ENCODE measurements around the gene PHACTR2.

The PHACTR2 gene

GRCh38 chr6:143752459-143752858, 74.7 kb downstream of the PHACTR2 start:
- in situ Hi-C loops (cut with HindIII; ENCODE audit: low sequenced_read_pairs) = no loop called here
- H3K4me3 ChIP-seq (ENCODE audit: low read depth, low read length) = no peak overlapping the region
- DNase-seq (ENCODE audit: low read depth, low spot score) = no peak
- no peak for TF ChIP-seq CTCF (IDR thresholded peaks at IDR 0.05; ENCODE audit: low read depth, low read length)

DNA sequence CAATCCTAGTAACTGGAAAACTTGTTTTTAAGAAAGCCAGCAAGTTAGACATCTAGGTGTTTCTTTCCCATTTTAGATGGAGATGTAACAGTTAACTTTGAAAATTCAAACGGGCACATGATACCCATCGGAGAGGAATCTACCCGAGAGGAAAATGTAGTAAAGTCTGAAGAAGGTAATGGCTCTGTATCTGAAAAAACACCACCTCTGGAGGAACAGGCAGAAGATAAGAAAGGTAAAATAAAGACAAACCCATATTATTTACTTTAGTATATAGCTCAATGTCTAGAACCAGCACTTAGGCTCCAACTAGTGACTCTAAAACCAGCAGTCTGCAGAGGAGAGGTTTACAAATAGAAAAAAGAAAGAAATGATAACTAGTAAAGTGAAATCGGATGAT, 75.9 kb downstream of the PHACTR2 start:
- no peak for DNase-seq (ENCODE audit: low read depth, low spot score)
- in situ Hi-C loops (cut with HindIII; ENCODE audit: low sequenced_read_pairs) = no loop called here
- H3K4me3 ChIP-seq (ENCODE audit: low read depth, low read length) = no peak overlapping the region

GRCh38 chr6:143754204-143754603, 76.4 kb downstream of the PHACTR2 start:
- no peak overlapping the region for H3K4me3 ChIP-seq (ENCODE audit: low read depth, low read length)
- in situ Hi-C loops (cut with HindIII; ENCODE audit: low sequenced_read_pairs) = no loop called here
- TF ChIP-seq CTCF (IDR thresholded peaks at IDR 0.05; ENCODE audit: low read depth, low read length) = no peak
- no peak for DNase-seq (ENCODE audit: low read depth, low spot score)

More for the DNA sequence above, 75.9 kb downstream of the PHACTR2 start:
- no peak for TF ChIP-seq CTCF (IDR thresholded peaks at IDR 0.05; ENCODE audit: low read depth, low read length)

- TF ChIP-seq CTCF (IDR thresholded peaks at IDR 0.05; ENCODE audit: low read depth, low read length) = no peak
- DNase-seq (ENCODE audit: low read depth, low spot score) = peak; percentile 40
- H3K4me3 ChIP-seq (ENCODE audit: low read depth, low read length) = no peak overlapping the region
- in situ Hi-C loops (cut with HindIII; ENCODE audit: low sequenced_read_pairs) = no loop called here
Measured at GRCh38 chr6:143755301-143755744, 77.6 kb downstream of the PHACTR2 start.

GRCh38 chr6:143757346-143757832, 79.6 kb downstream of the PHACTR2 start:
- no peak for DNase-seq (ENCODE audit: low read depth, low spot score)
- H3K4me3 ChIP-seq (ENCODE audit: low read depth, low read length) = no peak overlapping the region
- TF ChIP-seq CTCF (IDR thresholded peaks at IDR 0.05; ENCODE audit: low read depth, low read length) = no peak
- in situ Hi-C loops (cut with HindIII; ENCODE audit: low sequenced_read_pairs) = no loop called here

DNA sequence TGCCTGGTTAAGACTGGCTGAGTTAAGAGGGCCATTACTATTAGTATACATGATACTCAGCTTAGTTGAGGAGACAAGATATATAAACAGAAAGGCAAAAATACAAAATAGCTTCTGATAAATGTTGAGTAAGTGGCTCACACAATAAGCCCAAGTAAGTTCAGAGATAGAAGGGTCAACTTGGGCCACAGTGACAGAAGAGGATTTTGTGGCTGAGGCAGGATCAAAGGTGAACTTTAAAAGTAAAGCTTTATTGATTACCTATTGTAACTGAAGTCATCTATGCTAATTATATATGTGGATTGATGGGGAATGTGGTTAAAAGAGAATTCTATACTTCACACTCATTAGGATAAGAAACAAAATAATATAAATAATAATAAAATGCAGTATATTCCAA, 80.8 kb downstream of the PHACTR2 start:
- no peak overlapping the region for H3K4me3 ChIP-seq (ENCODE audit: low read depth, low read length)
- no peak for DNase-seq (ENCODE audit: low read depth, low spot score)
- in situ Hi-C loops (cut with HindIII; ENCODE audit: low sequenced_read_pairs) = no loop called here
- no peak for TF ChIP-seq CTCF (IDR thresholded peaks at IDR 0.05; ENCODE audit: low read depth, low read length)

DNA sequence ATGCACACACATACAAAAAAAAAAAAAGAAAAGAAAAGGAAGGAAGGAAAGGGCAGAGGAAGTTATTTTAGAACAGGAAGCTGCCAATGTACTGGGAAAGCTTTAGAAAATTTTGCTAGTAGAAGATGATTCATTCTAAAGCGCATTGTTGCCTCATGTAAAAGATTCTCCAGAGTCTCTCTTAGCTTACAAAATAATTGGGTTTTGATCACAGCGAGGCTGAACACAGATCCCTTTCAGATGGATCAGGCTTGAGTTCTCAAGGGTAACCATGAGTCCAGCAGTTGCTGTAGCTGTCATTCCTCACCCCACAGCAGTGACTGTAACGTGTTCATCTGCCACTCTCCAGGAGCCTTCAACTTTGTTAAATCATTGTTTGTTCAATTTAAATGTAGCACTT, 81.9 kb downstream of the PHACTR2 start:
- in situ Hi-C loops (cut with HindIII; ENCODE audit: low sequenced_read_pairs) = no loop called here
- no peak overlapping the region for H3K4me3 ChIP-seq (ENCODE audit: low read depth, low read length)

More for the DNA sequence above, 81.9 kb downstream of the PHACTR2 start:
- TF ChIP-seq CTCF (IDR thresholded peaks at IDR 0.05; ENCODE audit: low read depth, low read length) = no peak
- DNase-seq (ENCODE audit: low read depth, low spot score) = no peak
